Measurements from ENCODE around the gene GLG1. TPM values are rescaled to one million over a fixed set of nuclear protein-coding genes. Genes with fewer than 3 reads are reported as not detected.

GLG1 gene
- polyA plus RNA-seq, 3 donors from 2014 or later: 80.8 to 190 (median 86.3) TPM

DNA sequence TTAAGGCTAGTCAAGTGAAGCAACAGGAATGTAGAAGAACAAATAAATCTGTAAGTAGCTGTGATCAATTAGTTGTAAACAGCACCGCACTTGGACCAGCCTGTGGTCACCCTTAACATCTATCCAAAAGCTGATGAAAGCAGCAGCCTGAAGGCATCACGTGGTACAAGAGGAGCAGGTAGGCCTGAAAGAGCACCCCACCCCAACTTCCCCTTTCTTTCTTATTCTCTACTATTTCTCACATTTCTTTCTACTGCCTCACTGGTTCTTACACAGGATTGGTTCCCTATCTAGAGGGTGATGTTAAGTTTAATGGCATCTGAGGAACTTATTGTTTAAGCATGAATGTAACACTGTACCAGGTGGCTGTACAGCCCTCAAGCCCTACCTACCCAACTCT is 143.0 kb downstream of the GLG1 start:
- no peak overlapping the region for H3K4me3 Mint-ChIP-seq
- H3K27ac Mint-ChIP-seq: peak overlapping the region in 2 of 6 donors; percentile 26 to 67
- DNase-seq: no peak
- peaks cover 0 to 4% (median 0%) of the 10 kb centered on the region in 3 donors for H3K27me3 Mint-ChIP-seq (ENCODE audit: low read depth in 3 of 3)
- H3K4me1 Mint-ChIP-seq: no peaks in the 10 kb centered on the region
- peaks cover 17 to 72% (median 38%) of the 10 kb centered on the region in 3 donors for H3K36me3 Mint-ChIP-seq
- no peaks in the 10 kb centered on the region for H3K9me3 Mint-ChIP-seq

DNA sequence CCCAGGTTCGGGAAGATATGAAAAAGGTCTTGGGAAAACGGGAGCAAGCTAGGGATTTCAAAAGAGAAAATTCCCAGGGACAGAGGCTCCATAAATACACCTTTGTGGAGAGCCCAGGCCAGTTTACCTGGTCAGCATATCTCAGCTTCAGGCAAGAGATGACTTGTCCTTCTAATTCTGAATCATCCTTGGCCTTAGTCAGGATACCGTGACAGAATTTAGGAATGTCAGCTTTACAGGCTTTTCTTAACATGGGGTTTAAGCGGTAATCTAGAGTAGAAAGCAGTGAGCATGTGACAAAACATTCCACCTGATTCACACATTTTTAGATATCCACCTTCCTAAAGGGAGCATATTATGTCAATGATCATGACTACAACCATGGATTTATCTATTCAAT is 144.6 kb downstream of the GLG1 start:
- peak overlapping the region in 1 of 6 donors; percentile 7 for H3K27ac Mint-ChIP-seq

DNA sequence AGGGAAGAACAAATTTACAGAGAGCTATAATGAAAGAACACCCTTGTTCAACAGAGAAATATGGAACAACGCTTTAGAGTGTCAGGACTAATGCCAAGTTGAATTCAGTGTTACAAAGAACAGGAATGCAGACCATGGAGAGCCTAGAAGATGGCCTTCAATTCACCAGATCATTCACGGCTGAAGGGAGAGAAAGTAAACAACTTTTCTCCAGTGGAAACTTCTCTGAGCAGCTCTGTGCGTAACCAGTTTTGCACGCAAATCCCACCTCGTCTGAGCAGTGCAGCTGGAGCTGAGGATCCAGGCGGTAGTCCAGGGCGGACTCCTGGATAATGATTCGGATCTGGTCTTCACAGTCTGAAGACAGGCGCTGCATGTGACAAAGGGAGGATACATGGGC is 145.1 kb downstream of the GLG1 start:
- H3K27me3 Mint-ChIP-seq (ENCODE audit: low read depth in 3 of 3): peaks cover 0 to 3% (median 0%) of the 10 kb centered on the region in 3 donors
- no peaks in the 10 kb centered on the region for H3K4me1 Mint-ChIP-seq
- no peak overlapping the region for H3K4me3 Mint-ChIP-seq
- H3K36me3 Mint-ChIP-seq: peaks cover 20 to 67% (median 38%) of the 10 kb centered on the region in 3 donors
- peak overlapping the region in 2 of 6 donors; percentile 7 to 13 for H3K27ac Mint-ChIP-seq
- no peaks in the 10 kb centered on the region for H3K9me3 Mint-ChIP-seq
- DNase-seq: no peak

More for the DNA sequence above, 144.6 kb downstream of the GLG1 start:
- DNase-seq: no peak
- no peak overlapping the region for H3K4me3 Mint-ChIP-seq
- H3K9me3 Mint-ChIP-seq: no peaks in the 10 kb centered on the region
- peaks cover 21 to 72% (median 43%) of the 10 kb centered on the region in 3 donors for H3K36me3 Mint-ChIP-seq
- H3K4me1 Mint-ChIP-seq: no peaks in the 10 kb centered on the region
- H3K27me3 Mint-ChIP-seq (ENCODE audit: low read depth in 3 of 3): peaks cover 0 to 3% (median 0%) of the 10 kb centered on the region in 3 donors

DNA sequence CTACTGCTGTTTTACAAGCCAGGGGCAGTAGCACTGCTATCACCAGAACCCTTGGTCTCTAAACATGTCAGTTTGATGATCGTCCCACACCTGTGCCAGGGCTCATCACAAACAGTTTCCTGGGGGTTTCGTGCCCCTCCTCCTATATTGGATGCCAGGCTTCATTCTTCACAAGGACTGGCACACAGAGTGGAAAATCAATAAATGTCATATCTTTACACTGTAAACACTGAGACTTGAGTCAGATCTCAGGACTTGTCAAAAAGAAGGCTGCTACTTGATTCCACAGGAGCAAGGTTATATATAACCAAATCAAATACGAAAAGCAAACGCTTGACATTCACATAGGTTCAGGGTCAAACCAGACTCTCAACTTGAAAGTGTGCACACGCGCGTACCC is 146.4 kb downstream of the GLG1 start:
- no peak for DNase-seq
- H3K36me3 Mint-ChIP-seq: peaks cover 19 to 62% (median 33%) of the 10 kb centered on the region in 3 donors

DNA sequence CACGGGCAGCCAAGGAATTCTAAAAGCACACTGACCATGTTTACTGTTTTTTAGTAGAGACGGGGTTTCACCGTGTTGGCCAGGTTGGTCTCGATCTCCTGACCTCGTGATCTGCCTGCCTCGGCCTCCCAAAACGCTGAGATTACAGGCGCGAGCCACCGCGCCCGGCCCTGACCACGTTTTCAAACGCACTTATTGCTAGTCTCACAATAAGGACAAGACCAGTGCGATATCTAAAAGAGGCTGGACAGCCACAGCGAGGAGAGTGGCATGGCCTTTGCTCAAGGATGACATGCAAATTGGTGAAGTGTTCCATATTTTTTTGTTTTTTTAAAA is 150.7 kb downstream of the GLG1 start:
- H3K36me3 Mint-ChIP-seq: peaks cover 38 to 62% (median 39%) of the 10 kb centered on the region in 3 donors
- no peak overlapping the region for H3K27ac Mint-ChIP-seq
- DNase-seq: no peak
- no peaks in the 10 kb centered on the region for H3K9me3 Mint-ChIP-seq
- H3K4me1 Mint-ChIP-seq: no peaks in the 10 kb centered on the region
- peaks cover 3 to 9% (median 3%) of the 10 kb centered on the region in 3 donors for H3K27me3 Mint-ChIP-seq (ENCODE audit: low read depth in 3 of 3)
- no peak overlapping the region for H3K4me3 Mint-ChIP-seq

More for the DNA sequence above, 146.4 kb downstream of the GLG1 start:
- Mint-ChIP-seq H3K4me1 (no peaks in the 10 kb centered on the region), H3K9me3 (no peaks in the 10 kb centered on the region), H3K27ac (no peak overlapping the region), H3K27me3 (ENCODE audit: low read depth in 3 of 3) (peaks cover 0 to 6% (median 3%) of the 10 kb centered on the region in 3 donors), H3K4me3 (no peak overlapping the region)

DNA sequence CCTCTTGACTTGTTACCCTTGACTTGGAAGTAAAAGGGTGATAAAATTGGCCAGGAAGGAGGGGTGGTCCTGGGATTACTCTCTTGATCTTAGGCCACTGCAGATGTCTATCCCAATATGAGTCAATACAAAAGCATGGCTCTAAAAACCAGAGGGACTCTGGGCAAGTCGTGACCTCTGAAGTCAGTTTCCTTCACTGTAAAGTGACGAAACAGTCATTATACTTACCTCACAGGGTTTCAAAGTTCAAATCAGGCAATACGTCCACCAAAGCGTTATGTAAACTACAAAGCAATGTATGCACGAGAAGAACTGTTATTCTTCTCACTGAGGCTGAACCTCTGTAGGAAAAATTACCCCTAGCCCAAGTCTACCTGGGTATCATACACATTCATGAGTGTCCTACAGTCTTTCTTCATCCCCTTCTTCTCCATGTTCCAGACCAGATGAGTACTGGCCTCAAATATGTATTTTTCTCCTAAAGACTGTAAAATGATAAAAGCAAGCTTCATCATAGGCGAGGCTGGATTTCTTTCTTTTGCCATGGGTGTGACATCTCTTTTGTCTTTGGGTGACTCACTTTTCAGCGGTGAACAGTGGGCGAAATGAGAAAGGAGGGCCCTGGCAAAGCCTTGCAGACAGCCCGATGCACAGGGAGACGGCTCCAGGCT is 151.2 kb downstream of the GLG1 start:
- Mint-ChIP-seq H3K27ac (no peak overlapping the region), H3K36me3 (peaks cover 39 to 61% (median 39%) of the 10 kb centered on the region in 3 donors), H3K27me3 (ENCODE audit: low read depth in 3 of 3) (peaks cover 3 to 9% (median 7%) of the 10 kb centered on the region in 3 donors), H3K4me1 (no peaks in the 10 kb centered on the region), H3K4me3 (no peak overlapping the region), H3K9me3 (no peaks in the 10 kb centered on the region)
- DNase-seq: no peak

DNA sequence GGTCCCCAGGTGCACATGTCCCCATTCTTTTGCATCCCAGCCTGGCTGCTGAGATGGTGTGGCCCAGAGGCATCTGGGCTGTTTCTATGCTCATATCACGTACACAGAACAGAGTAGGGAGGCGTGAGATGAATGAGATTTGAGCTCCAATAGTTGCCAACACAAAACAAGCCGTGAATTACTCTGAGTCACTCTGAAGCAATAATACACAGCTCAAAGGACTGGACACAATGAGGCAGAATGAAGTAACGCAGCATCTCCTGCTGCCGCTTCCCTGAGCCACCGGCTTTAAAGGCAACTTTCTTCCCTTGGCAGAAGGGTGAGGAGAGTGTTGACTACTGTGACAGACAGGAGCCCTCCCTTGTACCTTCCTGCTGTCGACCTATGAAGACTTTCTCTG is 151.7 kb downstream of the GLG1 start:
- DNase-seq: no peak
- Mint-ChIP-seq H3K4me3 (no peak overlapping the region), H3K36me3 (peaks cover 36 to 56% (median 39%) of the 10 kb centered on the region in 3 donors), H3K9me3 (no peaks in the 10 kb centered on the region), H3K27ac (peak overlapping the region in 2 of 6 donors; percentile 15 to 48), H3K27me3 (ENCODE audit: low read depth in 3 of 3) (peaks cover 3 to 9% (median 7%) of the 10 kb centered on the region in 3 donors), H3K4me1 (no peaks in the 10 kb centered on the region)

DNA sequence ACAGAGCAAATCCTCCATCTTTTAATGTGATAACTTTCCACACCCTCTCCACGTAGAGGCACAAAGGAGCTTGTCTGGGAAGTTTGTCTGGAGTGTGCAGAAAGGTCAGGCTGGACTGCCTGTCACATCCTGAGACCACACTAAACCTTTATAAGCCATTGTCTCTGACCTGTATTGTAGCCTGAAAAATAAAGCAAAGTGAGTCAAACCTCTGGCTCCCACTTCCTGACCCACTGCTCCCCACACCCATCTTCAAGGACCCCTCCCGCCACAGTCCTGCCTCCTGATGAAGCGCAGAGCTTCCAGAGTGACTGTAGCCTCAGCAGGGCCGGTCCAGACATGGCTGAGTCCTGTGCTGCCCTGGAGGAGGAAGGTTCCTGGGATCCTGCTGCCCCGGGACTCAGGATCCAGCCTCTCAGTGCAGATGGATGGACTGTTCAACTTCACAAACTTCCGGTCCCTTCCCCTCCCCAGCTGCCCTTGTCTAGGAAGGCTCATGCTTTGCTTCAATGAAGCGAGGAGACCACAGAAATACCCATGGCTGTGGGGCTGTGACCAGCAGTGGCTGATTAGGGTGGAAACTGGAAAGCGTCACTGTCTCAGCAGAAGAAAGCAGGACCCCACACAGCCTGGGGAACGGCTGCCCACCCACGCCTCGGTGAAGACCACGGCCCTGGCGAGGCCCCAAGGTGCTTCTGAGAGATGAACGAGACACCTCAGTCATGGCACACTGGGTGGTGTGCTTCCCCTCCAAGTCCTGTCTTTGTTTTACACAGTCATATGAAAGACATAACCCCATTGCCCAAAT is 154.8 kb downstream of the GLG1 start:
- Mint-ChIP-seq H3K27me3 (ENCODE audit: low read depth in 3 of 3) (peaks cover 3 to 12% (median 7%) of the 10 kb centered on the region in 3 donors), H3K9me3 (no peaks in the 10 kb centered on the region), H3K4me1 (peaks cover 0 to 7% of the 10 kb centered on the region in 2 donors), H3K36me3 (peaks cover 30 to 44% (median 32%) of the 10 kb centered on the region in 3 donors), H3K4me3 (no peak overlapping the region), H3K27ac (no peak overlapping the region)
- DNase-seq: no peak

DNA sequence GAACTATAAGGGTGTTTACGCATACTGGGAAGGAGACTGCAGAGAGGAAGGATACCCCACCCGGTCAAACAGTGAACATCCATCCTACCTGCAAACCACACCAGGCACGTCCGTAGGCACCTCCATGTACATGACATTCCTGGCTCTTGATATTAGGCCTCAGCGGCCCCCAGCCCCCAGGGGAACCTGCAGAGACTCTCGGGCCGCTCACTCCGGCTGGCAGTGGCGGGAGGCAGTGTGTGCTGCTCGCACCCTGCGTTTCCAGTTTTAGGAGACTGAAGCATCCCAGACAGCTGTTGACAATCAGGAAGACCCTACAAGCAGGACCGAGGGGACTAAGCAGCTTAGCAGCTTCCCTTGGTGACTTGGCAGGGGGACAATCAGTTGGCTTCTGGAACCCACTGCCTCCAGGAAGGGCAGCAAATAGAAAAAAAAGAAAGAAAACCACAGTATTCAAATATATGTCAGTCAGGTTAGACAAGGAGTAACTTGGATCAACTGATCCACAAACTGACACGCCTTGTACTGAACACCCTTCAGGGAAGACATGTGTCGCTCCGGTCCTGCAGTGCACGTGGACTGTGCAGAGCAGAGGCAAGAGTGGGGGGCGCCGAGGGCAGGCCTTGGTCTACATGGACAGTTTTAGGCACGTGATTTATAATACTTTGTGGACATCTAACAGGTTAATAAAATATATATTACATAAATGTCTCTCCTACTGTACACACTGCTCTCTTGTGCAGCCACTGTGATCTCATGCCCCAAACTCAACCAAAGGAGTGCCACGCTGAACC is 155.8 kb downstream of the GLG1 start:
- H3K36me3 Mint-ChIP-seq: peaks cover 30 to 45% (median 32%) of the 10 kb centered on the region in 3 donors
- peak overlapping the region in 2 of 6 donors; percentile 62 to 70 for H3K27ac Mint-ChIP-seq
- no peak for DNase-seq
- H3K4me1 Mint-ChIP-seq: peaks cover 0 to 12% of the 10 kb centered on the region in 2 donors
- no peaks in the 10 kb centered on the region for H3K9me3 Mint-ChIP-seq
- H3K4me3 Mint-ChIP-seq: no peak overlapping the region
- H3K27me3 Mint-ChIP-seq (ENCODE audit: low read depth in 3 of 3): peaks cover 3 to 11% (median 4%) of the 10 kb centered on the region in 3 donors

DNA sequence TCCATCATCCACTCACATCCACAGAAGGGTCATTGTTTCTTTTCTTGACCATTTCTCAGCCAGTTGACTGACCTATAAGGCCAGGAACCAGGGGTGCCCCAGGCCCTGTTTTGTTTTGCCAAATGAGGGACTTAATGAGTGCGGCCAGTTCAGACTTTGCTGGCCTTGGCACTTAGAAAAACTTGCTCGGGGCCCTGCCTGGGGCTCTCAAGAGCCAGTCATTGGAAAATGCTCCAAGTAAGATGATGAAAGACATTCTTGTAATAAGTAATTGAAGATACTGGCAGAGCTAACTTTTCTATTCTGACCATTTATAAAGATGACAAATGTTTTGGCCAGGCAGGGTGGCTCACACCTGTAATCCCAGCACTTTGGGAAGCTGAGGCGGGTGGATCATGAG is 156.7 kb downstream of the GLG1 start:
- H3K9me3 Mint-ChIP-seq: no peaks in the 10 kb centered on the region
- H3K27ac Mint-ChIP-seq: no peak overlapping the region
- no peak for DNase-seq

DNA sequence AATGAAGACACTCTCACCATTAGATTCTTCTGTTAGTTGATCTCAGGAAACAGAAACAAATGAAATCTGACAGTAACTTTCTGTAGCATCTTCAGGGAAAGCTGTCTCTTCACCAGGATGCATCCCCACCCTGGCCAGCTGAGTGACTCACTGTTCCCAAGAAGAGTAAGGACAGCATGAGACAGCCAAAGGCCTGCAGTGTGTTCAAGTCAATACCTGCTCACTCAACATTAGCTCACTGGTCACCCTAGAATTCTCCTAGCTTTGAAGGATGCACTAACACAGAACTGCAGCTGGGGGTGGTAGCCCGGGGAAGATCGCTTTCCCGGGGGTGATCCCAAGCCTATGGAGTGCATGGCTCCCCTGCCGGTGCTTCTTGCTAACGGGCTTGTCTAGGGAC is 157.4 kb downstream of the GLG1 start:
- H3K36me3 Mint-ChIP-seq: peaks cover 17 to 30% (median 20%) of the 10 kb centered on the region in 3 donors
- H3K27me3 Mint-ChIP-seq (ENCODE audit: low read depth in 3 of 3): peaks cover 3 to 9% (median 4%) of the 10 kb centered on the region in 3 donors
- no peaks in the 10 kb centered on the region for H3K9me3 Mint-ChIP-seq
- peak overlapping the region in 1 of 6 donors; percentile 33 for H3K27ac Mint-ChIP-seq
- peaks cover 0 to 12% of the 10 kb centered on the region in 2 donors for H3K4me1 Mint-ChIP-seq
- H3K4me3 Mint-ChIP-seq: no peak overlapping the region
- no peak for DNase-seq

More for the DNA sequence above, 156.7 kb downstream of the GLG1 start:
- Mint-ChIP-seq H3K4me3 (no peak overlapping the region), H3K27me3 (ENCODE audit: low read depth in 3 of 3) (peaks cover 3 to 9% (median 4%) of the 10 kb centered on the region in 3 donors), H3K4me1 (peaks cover 0 to 12% of the 10 kb centered on the region in 2 donors), H3K36me3 (peaks cover 23 to 36% (median 24%) of the 10 kb centered on the region in 3 donors)

DNA sequence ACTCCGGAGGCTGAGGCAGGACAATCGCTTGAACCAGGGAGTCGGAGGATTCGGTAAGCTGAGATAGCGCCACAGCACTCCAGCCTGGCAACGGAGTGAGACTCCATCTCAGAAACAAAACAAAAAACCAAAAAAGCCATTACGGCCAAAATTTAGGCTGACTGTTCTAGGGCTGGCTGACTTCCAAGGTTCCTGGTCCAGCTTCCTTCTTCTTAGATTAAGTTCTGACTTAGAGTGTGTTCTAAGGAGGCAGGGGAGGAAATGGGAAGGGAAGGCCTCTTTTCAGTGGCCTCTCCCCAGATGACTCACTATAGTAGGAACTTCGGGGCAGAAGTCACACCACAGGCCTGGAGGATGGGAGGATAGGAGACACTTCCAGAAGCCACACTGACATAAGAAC is 157.9 kb downstream of the GLG1 start:
- Mint-ChIP-seq H3K4me1 (peaks cover 0 to 12% of the 10 kb centered on the region in 2 donors), H3K27me3 (ENCODE audit: low read depth in 3 of 3) (peaks cover 3 to 9% (median 4%) of the 10 kb centered on the region in 3 donors)

DNA sequence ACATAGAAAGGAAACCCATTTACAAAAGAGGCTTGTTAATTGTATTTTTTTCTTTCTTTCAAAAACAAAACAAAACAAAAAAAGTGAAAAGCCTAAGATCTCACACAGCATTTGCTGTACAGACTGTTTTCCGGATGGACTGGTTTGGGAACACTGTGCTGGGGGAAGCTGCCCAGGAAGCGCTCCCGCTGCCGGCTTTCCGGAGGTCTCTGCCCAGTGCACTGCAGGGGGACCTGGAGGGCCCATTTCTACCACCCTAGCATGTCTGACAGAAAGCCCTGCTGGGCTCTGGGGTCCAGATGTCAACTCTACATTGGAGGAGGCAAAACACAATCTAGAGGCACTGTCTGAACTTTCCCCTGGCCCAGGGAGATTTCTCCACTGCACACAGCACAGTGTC is 159.3 kb downstream of the GLG1 start:
- peaks cover 3 to 16% of the 10 kb centered on the region in 2 donors for H3K4me1 Mint-ChIP-seq
- peaks cover 3 to 9% (median 4%) of the 10 kb centered on the region in 3 donors for H3K27me3 Mint-ChIP-seq (ENCODE audit: low read depth in 3 of 3)
- H3K27ac Mint-ChIP-seq: peak overlapping the region in 4 of 6 donors; percentile 20 to 79 (median 55)
- no peak for DNase-seq
- no peaks in the 10 kb centered on the region for H3K9me3 Mint-ChIP-seq
- peaks cover 10 to 24% (median 14%) of the 10 kb centered on the region in 3 donors for H3K36me3 Mint-ChIP-seq
- no peak overlapping the region for H3K4me3 Mint-ChIP-seq

More for the DNA sequence above, 157.9 kb downstream of the GLG1 start:
- Mint-ChIP-seq H3K27ac (peak overlapping the region in 3 of 6 donors; percentile 33 to 45 (median 40)), H3K4me3 (no peak overlapping the region), H3K9me3 (no peaks in the 10 kb centered on the region), H3K36me3 (peaks cover 17 to 30% (median 20%) of the 10 kb centered on the region in 3 donors)
- no peak for DNase-seq
